CD4-positive, alpha-beta T cell treated with Interleukin-21 for 1 hour (primary cell): ENCODE measurements around the gene MEMO1.
"Not testable (repeated sequence)": the region's sequence is repeated elsewhere in the genome, so short reads cannot be mapped to it uniquely, and the experiment has no call there.

Experiments used
- DNase-seq: peaks from one replicate; pipeline ENCODE4 v3.0.0-alpha.2; 2020

Gene MEMO1

GRCh38 chr2:31997653-31998052 is 13.2 kb downstream of the MEMO1 start:
- DNase-seq = no peak

GRCh38 chr2:31996571-31997150 is 14.1 kb downstream of the MEMO1 start:
- DNase-seq = no peak

GRCh38 chr2:31992934-31993333 is 17.9 kb downstream of the MEMO1 start:
- DNase-seq = no peak

- no peak for DNase-seq
Measured at GRCh38 chr2:31992025-31992579, 18.7 kb downstream of the MEMO1 start.

- DNase-seq = no peak
Measured at GRCh38 chr2:31989946-31990345, 20.9 kb downstream of the MEMO1 start.

GRCh38 chr2:31987454-31988220 is 23.2 kb downstream of the MEMO1 start:
- DNase-seq = no peak

GRCh38 chr2:31986906-31987305 is 23.9 kb downstream of the MEMO1 start:
- no peak for DNase-seq

- DNase-seq = no peak
Measured at GRCh38 chr2:31983762-31984467, 26.9 kb downstream of the MEMO1 start.

- DNase-seq = peak; percentile 28
Measured at GRCh38 chr2:31980674-31981356, 30.0 kb downstream of the MEMO1 start.

GRCh38 chr2:31979956-31980355 is 30.9 kb downstream of the MEMO1 start:
- no peak for DNase-seq

- no peak for DNase-seq
Measured at GRCh38 chr2:31979018-31979417, 31.8 kb downstream of the MEMO1 start.

GRCh38 chr2:31978436-31978835 is 32.4 kb downstream of the MEMO1 start:
- no peak for DNase-seq

GRCh38 chr2:31973665-31974064 is 37.1 kb downstream of the MEMO1 start:
- no peak for DNase-seq

- no peak for DNase-seq
Measured at GRCh38 chr2:31972059-31972458, 38.7 kb downstream of the MEMO1 start.

- DNase-seq = no peak
Measured at GRCh38 chr2:31969178-31969577, 41.6 kb downstream of the MEMO1 start.

- DNase-seq = no peak
Measured at GRCh38 chr2:31967790-31968189, 43.0 kb downstream of the MEMO1 start.

GRCh38 chr2:31966402-31966801 is 44.4 kb downstream of the MEMO1 start:
- DNase-seq = not testable (repeated sequence)

- no peak for DNase-seq
Measured at GRCh38 chr2:31965094-31965493, 45.7 kb downstream of the MEMO1 start.

GRCh38 chr2:31962757-31963361 is 47.9 kb downstream of the MEMO1 start:
- no peak for DNase-seq

- no peak for DNase-seq
Measured at GRCh38 chr2:31958140-31958717, 52.6 kb downstream of the MEMO1 start.

GRCh38 chr2:31957354-31958139 is 53.3 kb downstream of the MEMO1 start:
- DNase-seq = no peak
